GM12878 (cell line): ENCODE data around the gene DOK7.

Experiments
- BRCA1 ChIP-seq: IDR thresholded peaks from 2 replicates; pipeline ENCODE4 v1.6.1; 2011; ENCODE audit warnings: low read depth, low read length, improper control_type of control experiment
- CBX3 ChIP-seq: fragments of 200-600 bp; sonication (generic); IDR thresholded peaks from 2 replicates; pipeline ENCODE4 v1.6.1; 2016; ENCODE audit warnings: low read depth, borderline replicate concordance
- CREB1 ChIP-seq: IDR thresholded peaks from 2 replicates; pipeline ENCODE4 v1.6.1; 2012; ENCODE audit warnings: low read depth, mild to moderate bottlenecking, inconsistent platforms
- POLR2A ChIP-seq: IDR thresholded peaks from 2 replicates; pipeline ENCODE4 v1.6.1; 2011; ENCODE audit warnings: low read depth, mild to moderate bottlenecking, low read length
- POLR2AphosphoS5 ChIP-seq: IDR thresholded peaks from 2 replicates; pipeline ENCODE4 v1.6.1; 2011; ENCODE audit warnings: mild to moderate bottlenecking, low read length, inconsistent platforms
- TF ChIP-seq, protein P1 (sequence below), 3 experiments: IDR thresholded peaks in 2 of 3; conservative IDR thresholded peaks in 1 of 3; 2 replicates each; pipeline ENCODE4 v1.5.1; 2011; ENCODE audit warnings: low read depth in 3 of 3, low read length in 3 of 3, mild to moderate bottlenecking in 3 of 3, control low read depth in 2 of 3, moderate library complexity in 2 of 3, inconsistent platforms in 1 of 3, mixed read lengths in 1 of 3; ENCODE audit not compliant: control insufficient read depth in 2 of 3, insufficient read depth in 1 of 3; ENCODE audit errors: extremely low read depth in 1 of 3

DNA sequence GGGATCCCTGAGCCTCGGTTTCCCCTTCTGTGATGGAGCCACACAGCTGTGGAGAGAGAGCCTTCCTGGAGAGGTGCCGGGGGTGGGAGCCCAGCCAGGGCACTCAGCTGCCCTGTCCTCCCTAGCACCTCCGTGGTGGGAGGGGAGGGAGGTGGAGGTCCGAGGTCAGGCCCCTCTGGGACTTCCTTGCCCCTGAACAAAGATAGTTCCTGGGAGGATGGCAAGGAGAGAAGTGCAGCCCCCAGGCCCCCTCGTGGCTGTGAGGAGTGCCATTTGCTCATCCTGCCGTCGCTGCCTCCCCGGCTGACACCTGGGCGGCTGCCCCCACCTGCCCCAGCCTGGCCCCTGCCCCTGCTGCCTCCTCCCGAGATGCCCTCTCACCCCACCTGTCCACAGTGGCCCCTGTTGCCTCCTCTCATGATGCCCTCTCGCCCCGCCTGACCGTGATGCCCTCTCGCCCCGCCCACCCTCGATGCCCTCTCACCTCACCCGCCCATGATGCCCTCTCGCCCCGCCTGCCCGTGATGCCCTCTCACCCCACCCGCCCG is 12.7 kb downstream of the DOK7 start:
- TF ChIP-seq CREB1: no peak
- no peak for TF ChIP-seq POLR2A
- TF ChIP-seq, protein P1, sequence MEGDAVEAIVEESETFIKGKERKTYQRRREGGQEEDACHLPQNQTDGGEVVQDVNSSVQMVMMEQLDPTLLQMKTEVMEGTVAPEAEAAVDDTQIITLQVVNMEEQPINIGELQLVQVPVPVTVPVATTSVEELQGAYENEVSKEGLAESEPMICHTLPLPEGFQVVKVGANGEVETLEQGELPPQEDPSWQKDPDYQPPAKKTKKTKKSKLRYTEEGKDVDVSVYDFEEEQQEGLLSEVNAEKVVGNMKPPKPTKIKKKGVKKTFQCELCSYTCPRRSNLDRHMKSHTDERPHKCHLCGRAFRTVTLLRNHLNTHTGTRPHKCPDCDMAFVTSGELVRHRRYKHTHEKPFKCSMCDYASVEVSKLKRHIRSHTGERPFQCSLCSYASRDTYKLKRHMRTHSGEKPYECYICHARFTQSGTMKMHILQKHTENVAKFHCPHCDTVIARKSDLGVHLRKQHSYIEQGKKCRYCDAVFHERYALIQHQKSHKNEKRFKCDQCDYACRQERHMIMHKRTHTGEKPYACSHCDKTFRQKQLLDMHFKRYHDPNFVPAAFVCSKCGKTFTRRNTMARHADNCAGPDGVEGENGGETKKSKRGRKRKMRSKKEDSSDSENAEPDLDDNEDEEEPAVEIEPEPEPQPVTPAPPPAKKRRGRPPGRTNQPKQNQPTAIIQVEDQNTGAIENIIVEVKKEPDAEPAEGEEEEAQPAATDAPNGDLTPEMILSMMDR (IDR thresholded peaks at IDR 0.05 in 2 of 3, conservative IDR thresholded peaks at IDR 0.05 in 1 of 3; ENCODE audit: control insufficient read depth in 2 of 3, extremely low read depth in 1 of 3, insufficient read depth in 1 of 3, low read depth in 3 of 3, low read length in 3 of 3): no peak
- no peak for TF ChIP-seq BRCA1
- no peak for TF ChIP-seq POLR2AphosphoS5
- TF ChIP-seq CBX3: no peak
